Tibial nerve (tissue), 4 donors: ENCODE data around the gene USF3. TPM values are rescaled to one million over a fixed set of nuclear protein-coding genes. Genes with fewer than 3 reads are reported as not detected.

Source experiments
- DNase-seq, 2 donors: peaks; one replicate each; pipeline ENCODE4 v3.0.0-alpha.2; 2019; ENCODE audit warnings: low spot score in 2 of 2
- H3K27ac ChIP-seq, 4 donors: fragments of 200-600 bp; sonication (generic) in 3 of 4; one replicate each; pipeline ENCODE4 v1.5.1; 2017 to 2019; ENCODE audit warnings: mild to moderate bottlenecking in 1 of 4
- H3K27me3 ChIP-seq, 2 donors: fragments of 200-600 bp; sonication (generic) in 1 of 2; one replicate each; pipeline versions ENCODE4 v1.5.1 to v1.6.0; 2017 to 2019
- H3K36me3 ChIP-seq, 3 donors: fragments of 200-600 bp; sonication (generic); one replicate each; pipeline ENCODE4 v1.5.1; 2018 to 2019
- H3K4me1 ChIP-seq, 4 donors: fragments of 200-600 bp; sonication (generic) in 3 of 4; one replicate each; pipeline ENCODE4 v1.5.1; 2017 to 2019
- H3K4me3 ChIP-seq, 4 donors: fragments of 200-600 bp; sonication (generic) in 3 of 4; one replicate each; pipeline ENCODE4 v1.5.1; 2017 to 2019; ENCODE audit warnings: mild to moderate bottlenecking in 1 of 4, moderate library complexity in 1 of 4
- H3K9me3 ChIP-seq, 4 donors: fragments of 200-600 bp; sonication (generic) in 3 of 4; one replicate each; pipeline ENCODE4 v1.5.1; 2017 to 2019
- CTCF ChIP-seq, 5 experiments: fragments of 200-600 bp in 3 of 5; fragments of 450-650 bp in 2 of 5; sonication (generic) in 3 of 5; IDR thresholded peaks; one replicate each; pipeline ENCODE4 v1.5.1; 2016 to 2019; ENCODE audit warnings: antibody characterized with exemption in 5 of 5, mild to moderate bottlenecking in 3 of 5, moderate library complexity in 2 of 5
- EP300 ChIP-seq, 2 donors: sonication (generic); formaldehyde crosslinking; IDR thresholded peaks; one replicate each; pipeline ENCODE4 v1.6.1; 2017; ENCODE audit warnings: antibody characterized with exemption in 2 of 2, mild to moderate bottlenecking in 1 of 2
- POLR2A ChIP-seq, 2 donors: fragments of 450-650 bp; IDR thresholded peaks; one replicate each; pipeline ENCODE4 v1.6.1; 2017; ENCODE audit warnings: antibody characterized with exemption in 2 of 2, mild to moderate bottlenecking in 2 of 2, moderate library complexity in 2 of 2
- WGBS, 2 donors: methylation state at CpG; one replicate each; pipeline ENCODE4 v1.1.5; 2018; 5-methylcytosine and 5-hydroxymethylcytosine counted together
- total RNA-seq, 4 donors: library from RNA; depleted of rRNA; stranded (reverse); fragments of >200 nt; gene quantifications; one replicate each; pipeline ENCODE4 v1.1.0, GENCODE V29; 2016

USF3 gene
- total RNA-seq, 4 donors from 2014 or later: 16.8 to 22.6 (median 19.4) TPM

DNA sequence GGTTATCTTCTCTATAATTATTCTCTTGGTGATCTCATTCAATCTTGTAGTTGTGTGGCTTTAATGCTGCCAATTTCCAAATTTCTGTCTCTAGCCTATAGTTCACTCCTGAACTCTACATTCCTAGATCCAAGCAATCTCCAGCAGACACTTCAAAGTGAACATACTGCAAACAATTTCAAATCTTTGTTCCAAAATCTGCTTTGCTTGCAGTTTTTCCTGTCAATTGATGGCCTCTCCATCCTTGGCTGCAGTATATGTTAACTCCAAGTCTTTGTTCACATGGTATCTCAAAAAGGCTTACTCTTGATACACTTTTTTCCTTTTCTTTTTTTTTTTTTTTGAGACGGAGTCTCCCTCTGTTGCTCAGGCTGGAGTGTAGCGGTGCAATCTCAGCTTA is 32.2 kb upstream of the USF3 start:
- peaks cover 0 to 28% (median 2%) of the 10 kb centered on the region in 4 donors for H3K4me1 ChIP-seq
- no peak for DNase-seq
- H3K27ac ChIP-seq: no peak overlapping the region
- H3K27me3 ChIP-seq: no peaks in the 10 kb centered on the region
- H3K9me3 ChIP-seq: no peaks in the 10 kb centered on the region
- 85 to 97% methylated on average over 2 of the region's 2 CpGs for WGBS, 2 donors
- no peaks in the 10 kb centered on the region for H3K36me3 ChIP-seq
- TF ChIP-seq POLR2A (IDR thresholded peaks at IDR 0.05) (no peak), CTCF (IDR thresholded peaks at IDR 0.05) (no peak), EP300 (IDR thresholded peaks at IDR 0.05) (no peak)
- no peak overlapping the region for H3K4me3 ChIP-seq

GRCh38 chr3:113721636-113722035 is 25.2 kb upstream of the USF3 start:
- Histone ChIP-seq H3K27ac (no peak overlapping the region), H3K27me3 (no peaks in the 10 kb centered on the region), H3K36me3 (peaks cover 0 to 43% (median 8%) of the 10 kb centered on the region in 3 donors), H3K4me3 (no peak overlapping the region), H3K9me3 (no peaks in the 10 kb centered on the region), H3K4me1 (peaks cover 0 to 10% (median 0%) of the 10 kb centered on the region in 4 donors)
- no peak for TF ChIP-seq CTCF (IDR thresholded peaks at IDR 0.05)
- TF ChIP-seq EP300 (IDR thresholded peaks at IDR 0.05): no peak
- no peak for TF ChIP-seq POLR2A (IDR thresholded peaks at IDR 0.05)
- no peak for DNase-seq
- WGBS, 2 donors: 75 to 78% methylated on average over 3 of the region's 3 CpGs

GRCh38 chr3:113719758-113720157 is 23.3 kb upstream of the USF3 start:
- TF ChIP-seq POLR2A (IDR thresholded peaks at IDR 0.05) (no peak), CTCF (IDR thresholded peaks at IDR 0.05) (no peak), EP300 (IDR thresholded peaks at IDR 0.05) (no peak)
- H3K27ac ChIP-seq: no peak overlapping the region
- H3K4me1 ChIP-seq: peaks cover 0 to 10% (median 0%) of the 10 kb centered on the region in 4 donors
- 91 to 94% methylated on average over 2 of the region's 2 CpGs for WGBS, 2 donors
- H3K36me3 ChIP-seq: peaks cover 0 to 47% (median 8%) of the 10 kb centered on the region in 3 donors
- no peaks in the 10 kb centered on the region for H3K27me3 ChIP-seq
- DNase-seq: no peak
- H3K4me3 ChIP-seq: no peak overlapping the region
- no peaks in the 10 kb centered on the region for H3K9me3 ChIP-seq

DNA sequence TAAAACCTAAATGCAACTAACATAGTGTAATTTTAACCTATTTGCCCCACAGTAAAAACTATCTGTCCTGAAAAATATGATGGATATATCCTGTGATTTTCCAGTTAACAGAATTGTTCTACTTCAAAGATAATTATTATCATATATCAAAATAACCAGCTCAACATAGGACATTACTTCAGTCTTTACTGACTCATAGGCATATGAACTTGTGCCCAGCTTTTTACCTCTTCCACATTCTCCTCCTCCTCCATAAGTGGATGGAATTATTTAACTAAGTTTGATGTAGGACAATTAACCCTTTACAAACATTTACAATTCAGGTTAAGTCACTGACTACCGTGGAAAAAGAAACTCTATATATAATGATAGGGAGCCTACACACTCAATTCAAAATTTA is 22.9 kb upstream of the USF3 start:
- H3K27me3 ChIP-seq: no peaks in the 10 kb centered on the region
- WGBS, 2 donors: 98 to 100% methylated on average over 1 of the region's 1 CpG

GRCh38 chr3:113717818-113718217 is 21.4 kb upstream of the USF3 start:
- no peak for DNase-seq
- 94 to 98% methylated on average over 3 of the region's 3 CpGs for WGBS, 2 donors

More for the DNA sequence above, 22.9 kb upstream of the USF3 start:
- Histone ChIP-seq H3K9me3 (no peaks in the 10 kb centered on the region), H3K4me3 (no peak overlapping the region), H3K36me3 (peaks cover 0 to 47% (median 8%) of the 10 kb centered on the region in 3 donors), H3K27ac (no peak overlapping the region), H3K4me1 (peaks cover 0 to 10% (median 0%) of the 10 kb centered on the region in 4 donors)
- DNase-seq: no peak
- TF ChIP-seq POLR2A (IDR thresholded peaks at IDR 0.05): no peak
- no peak for TF ChIP-seq EP300 (IDR thresholded peaks at IDR 0.05)
- no peak for TF ChIP-seq CTCF (IDR thresholded peaks at IDR 0.05)

More at GRCh38 chr3:113717818-113718217, 21.4 kb upstream of the USF3 start:
- H3K9me3 ChIP-seq: no peaks in the 10 kb centered on the region
- H3K27me3 ChIP-seq: no peaks in the 10 kb centered on the region
- no peak for TF ChIP-seq EP300 (IDR thresholded peaks at IDR 0.05)
- TF ChIP-seq CTCF (IDR thresholded peaks at IDR 0.05): no peak
- no peak for TF ChIP-seq POLR2A (IDR thresholded peaks at IDR 0.05)
- peaks cover 0 to 45% (median 8%) of the 10 kb centered on the region in 3 donors for H3K36me3 ChIP-seq
- no peak overlapping the region for H3K4me3 ChIP-seq
- H3K27ac ChIP-seq: no peak overlapping the region
- H3K4me1 ChIP-seq: peaks cover 0 to 10% (median 0%) of the 10 kb centered on the region in 4 donors
